SU-DHL-6 (cell line): ENCODE measurements around the gene EN2.

Source experiments
- EZH2phosphoT487 ChIP-seq: fragments of 200-600 bp; sonication (generic), shearing (Covaris generic); conservative IDR thresholded peaks from 2 replicates; pipeline ENCODE4 v1.6.1; 2018; ENCODE audit warnings: mild to moderate bottlenecking, antibody characterized with exemption, low read length, moderate library complexity, mixed read lengths
- TF ChIP-seq, protein P1 (sequence below): fragments of 200-600 bp; sonication (generic); IDR thresholded peaks from one replicate; pipeline ENCODE4 v1.5.1; 2017; ENCODE audit warnings: antibody characterized with exemption, mild to moderate bottlenecking, low read length, moderate library complexity; ENCODE audit not compliant: insufficient read depth, poor library complexity, severe bottlenecking

GRCh38 chr7:155438777-155439176 lies 19.2 kb upstream of the EN2 start:
- TF ChIP-seq, protein P1, sequence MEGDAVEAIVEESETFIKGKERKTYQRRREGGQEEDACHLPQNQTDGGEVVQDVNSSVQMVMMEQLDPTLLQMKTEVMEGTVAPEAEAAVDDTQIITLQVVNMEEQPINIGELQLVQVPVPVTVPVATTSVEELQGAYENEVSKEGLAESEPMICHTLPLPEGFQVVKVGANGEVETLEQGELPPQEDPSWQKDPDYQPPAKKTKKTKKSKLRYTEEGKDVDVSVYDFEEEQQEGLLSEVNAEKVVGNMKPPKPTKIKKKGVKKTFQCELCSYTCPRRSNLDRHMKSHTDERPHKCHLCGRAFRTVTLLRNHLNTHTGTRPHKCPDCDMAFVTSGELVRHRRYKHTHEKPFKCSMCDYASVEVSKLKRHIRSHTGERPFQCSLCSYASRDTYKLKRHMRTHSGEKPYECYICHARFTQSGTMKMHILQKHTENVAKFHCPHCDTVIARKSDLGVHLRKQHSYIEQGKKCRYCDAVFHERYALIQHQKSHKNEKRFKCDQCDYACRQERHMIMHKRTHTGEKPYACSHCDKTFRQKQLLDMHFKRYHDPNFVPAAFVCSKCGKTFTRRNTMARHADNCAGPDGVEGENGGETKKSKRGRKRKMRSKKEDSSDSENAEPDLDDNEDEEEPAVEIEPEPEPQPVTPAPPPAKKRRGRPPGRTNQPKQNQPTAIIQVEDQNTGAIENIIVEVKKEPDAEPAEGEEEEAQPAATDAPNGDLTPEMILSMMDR = no peak
- no peak for TF ChIP-seq EZH2phosphoT487
